ENCODE measurements around the gene UBE4B. TPM values are rescaled to one million over a fixed set of nuclear protein-coding genes. Genes with fewer than 3 reads are reported as not detected.

The UBE4B gene
- total and polyA plus RNA-seq, 4 donors = 9.9 to 51.0 (median 28.2) TPM

DNA sequence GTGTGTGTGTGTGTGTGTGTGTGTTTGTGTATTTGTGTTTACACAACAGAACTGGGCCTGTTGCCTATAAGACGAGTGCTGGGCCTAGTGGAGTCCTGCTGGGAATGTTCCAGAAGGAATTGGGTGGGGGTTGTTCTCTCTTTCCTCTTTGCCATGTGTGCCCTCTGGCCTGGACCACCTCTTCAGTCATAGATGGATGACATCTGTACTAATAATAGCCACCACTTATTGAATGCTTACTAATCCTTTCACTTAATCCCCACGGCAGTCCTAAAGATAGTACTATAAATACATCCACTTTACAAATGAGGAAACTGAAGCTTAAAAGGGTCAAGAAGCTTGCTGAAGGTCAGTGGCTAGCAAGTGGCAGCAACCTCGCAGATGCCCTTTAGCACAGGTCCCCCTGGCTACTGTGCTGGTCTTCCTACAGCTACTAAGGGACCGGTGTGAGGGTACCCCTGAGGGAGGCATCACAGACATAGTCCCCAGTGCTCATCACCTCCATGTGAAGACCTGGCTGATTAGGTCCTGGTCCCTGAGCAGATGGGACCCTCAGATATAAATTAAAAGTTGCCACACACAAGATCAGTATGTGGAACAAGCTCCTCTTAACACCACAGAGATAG is 122.4 kb downstream of the UBE4B start:
- Histone ChIP-seq H3K27me3 (ENCODE audit: control insufficient read depth in 3 of 3, insufficient read depth in 3 of 3, low read length in 2 of 3) (no peaks in the 10 kb centered on the region), H3K4me1 (ENCODE audit: control insufficient read depth in 5 of 5, insufficient read depth in 5 of 5, low read length in 5 of 5) (no peaks in the 10 kb centered on the region), H3K9ac (ENCODE audit: insufficient read depth in 1 of 2, low read length in 2 of 2) (no peak overlapping the region), H3K36me3 (ENCODE audit: control insufficient read depth in 4 of 4, insufficient read depth in 4 of 4, low read length in 4 of 4) (peaks cover 5 to 16% (median 12%) of the 10 kb centered on the region in 4 donors), H3K9me3 (ENCODE audit: control insufficient read depth in 4 of 4, insufficient read depth in 3 of 4, low read length in 3 of 4) (no peaks in the 10 kb centered on the region), H3K4me3 (no peak overlapping the region), H3K27ac (ENCODE audit: low read depth in 1 of 2, low read length in 1 of 2) (peak overlapping the region in 1 of 2 donors; percentile 91)
- WGBS, 2 donors = 63 to 74% methylated on average over 4 of the region's 4 CpGs
- DNase-seq (peak; percentile 35 to 67 (median 43)), ATAC-seq (ENCODE audit: insufficient read depth, low FRiP score) (no peak)
- TF ChIP-seq, protein P1, sequence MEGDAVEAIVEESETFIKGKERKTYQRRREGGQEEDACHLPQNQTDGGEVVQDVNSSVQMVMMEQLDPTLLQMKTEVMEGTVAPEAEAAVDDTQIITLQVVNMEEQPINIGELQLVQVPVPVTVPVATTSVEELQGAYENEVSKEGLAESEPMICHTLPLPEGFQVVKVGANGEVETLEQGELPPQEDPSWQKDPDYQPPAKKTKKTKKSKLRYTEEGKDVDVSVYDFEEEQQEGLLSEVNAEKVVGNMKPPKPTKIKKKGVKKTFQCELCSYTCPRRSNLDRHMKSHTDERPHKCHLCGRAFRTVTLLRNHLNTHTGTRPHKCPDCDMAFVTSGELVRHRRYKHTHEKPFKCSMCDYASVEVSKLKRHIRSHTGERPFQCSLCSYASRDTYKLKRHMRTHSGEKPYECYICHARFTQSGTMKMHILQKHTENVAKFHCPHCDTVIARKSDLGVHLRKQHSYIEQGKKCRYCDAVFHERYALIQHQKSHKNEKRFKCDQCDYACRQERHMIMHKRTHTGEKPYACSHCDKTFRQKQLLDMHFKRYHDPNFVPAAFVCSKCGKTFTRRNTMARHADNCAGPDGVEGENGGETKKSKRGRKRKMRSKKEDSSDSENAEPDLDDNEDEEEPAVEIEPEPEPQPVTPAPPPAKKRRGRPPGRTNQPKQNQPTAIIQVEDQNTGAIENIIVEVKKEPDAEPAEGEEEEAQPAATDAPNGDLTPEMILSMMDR (IDR thresholded peaks at IDR 0.05; ENCODE audit: control extremely low read depth, extremely low read depth) = no peak

DNA sequence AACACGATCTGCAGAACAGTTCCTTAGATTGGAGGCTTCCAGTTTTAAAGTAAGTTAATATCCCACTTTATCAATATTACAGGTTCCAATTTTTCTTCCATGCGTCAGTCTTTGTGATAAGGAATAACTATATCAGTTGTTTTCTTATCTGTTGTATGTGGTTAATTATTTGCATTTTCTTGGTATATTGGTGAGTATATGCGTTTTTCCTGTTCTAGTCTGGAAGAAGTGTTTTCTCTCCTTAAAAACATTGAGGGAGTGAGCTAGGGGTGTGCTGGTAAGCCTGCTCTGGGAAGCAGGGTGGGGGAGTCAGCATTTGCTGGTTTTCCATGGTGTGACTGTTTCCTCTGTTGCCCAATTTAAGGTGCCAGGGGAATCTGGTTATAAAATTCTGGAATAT is 127.4 kb downstream of the UBE4B start:
- 84 to 92% methylated on average over 3 of the region's 3 CpGs for WGBS, 2 donors
- H3K36me3 ChIP-seq (ENCODE audit: control insufficient read depth in 4 of 4, insufficient read depth in 4 of 4, low read length in 4 of 4) = peaks cover 8 to 26% (median 19%) of the 10 kb centered on the region in 4 donors
- TF ChIP-seq, protein P1 (IDR thresholded peaks at IDR 0.05; ENCODE audit: control extremely low read depth, extremely low read depth) = no peak
- ATAC-seq (ENCODE audit: insufficient read depth, low FRiP score) (no peak), DNase-seq (no peak)
- H3K27me3 ChIP-seq (ENCODE audit: control insufficient read depth in 3 of 3, insufficient read depth in 3 of 3, low read length in 2 of 3) = no peaks in the 10 kb centered on the region
- no peak overlapping the region for H3K27ac ChIP-seq (ENCODE audit: low read depth in 1 of 2, low read length in 1 of 2)
- no peak overlapping the region for H3K4me3 ChIP-seq
- no peaks in the 10 kb centered on the region for H3K9me3 ChIP-seq (ENCODE audit: control insufficient read depth in 4 of 4, insufficient read depth in 3 of 4, low read length in 3 of 4)
- no peaks in the 10 kb centered on the region for H3K4me1 ChIP-seq (ENCODE audit: control insufficient read depth in 5 of 5, insufficient read depth in 5 of 5, low read length in 5 of 5)
- no peak overlapping the region for H3K9ac ChIP-seq (ENCODE audit: insufficient read depth in 1 of 2, low read length in 2 of 2)

DNA sequence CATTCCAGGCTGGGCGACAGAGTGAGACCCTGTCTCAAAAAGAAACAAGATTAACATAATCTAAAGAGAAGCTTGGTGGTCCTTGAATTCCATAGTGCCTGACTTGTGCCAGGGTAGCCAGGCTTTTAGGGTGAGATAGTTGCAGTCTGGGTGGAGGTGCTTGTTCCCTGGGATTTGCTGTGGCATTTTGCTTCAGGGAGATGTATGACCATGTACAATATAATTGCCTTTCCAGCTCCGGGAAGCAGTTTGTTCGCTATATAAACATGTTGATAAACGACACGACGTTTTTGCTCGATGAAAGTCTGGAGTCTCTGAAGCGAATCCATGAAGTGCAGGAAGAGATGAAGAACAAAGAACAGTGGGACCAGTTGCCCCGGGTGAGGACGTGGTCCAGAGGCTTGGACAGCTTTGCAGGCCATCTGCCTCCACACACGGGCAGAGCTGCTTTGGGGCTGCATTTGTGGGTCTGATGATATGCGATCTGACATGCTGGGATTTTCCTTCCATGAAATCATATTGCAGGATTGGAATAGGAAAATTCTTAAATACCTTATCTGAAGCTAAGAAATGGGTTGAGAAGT is 128.2 kb downstream of the UBE4B start:
- ATAC-seq (ENCODE audit: insufficient read depth, low FRiP score) (no peak), DNase-seq (peak in 2 of 3 donors; percentile 5 to 6)
- 72 to 78% methylated on average over 12 of the region's 12 CpGs for WGBS, 2 donors
- Histone ChIP-seq H3K4me3 (no peak overlapping the region), H3K4me1 (ENCODE audit: control insufficient read depth in 5 of 5, insufficient read depth in 5 of 5, low read length in 5 of 5) (no peaks in the 10 kb centered on the region), H3K9me3 (ENCODE audit: control insufficient read depth in 4 of 4, insufficient read depth in 3 of 4, low read length in 3 of 4) (no peaks in the 10 kb centered on the region), H3K27me3 (ENCODE audit: control insufficient read depth in 3 of 3, insufficient read depth in 3 of 3, low read length in 2 of 3) (no peaks in the 10 kb centered on the region), H3K9ac (ENCODE audit: insufficient read depth in 1 of 2, low read length in 2 of 2) (no peak overlapping the region), H3K27ac (ENCODE audit: low read depth in 1 of 2, low read length in 1 of 2) (peak overlapping the region in 1 of 2 donors; percentile 70), H3K36me3 (ENCODE audit: control insufficient read depth in 4 of 4, insufficient read depth in 4 of 4, low read length in 4 of 4) (peaks cover 12 to 35% (median 24%) of the 10 kb centered on the region in 4 donors)
- TF ChIP-seq, protein P1 (IDR thresholded peaks at IDR 0.05; ENCODE audit: control extremely low read depth, extremely low read depth) = no peak

Data from lung (tissue), 12 donors.